ENCODE data around the gene C6orf62.

DNA sequence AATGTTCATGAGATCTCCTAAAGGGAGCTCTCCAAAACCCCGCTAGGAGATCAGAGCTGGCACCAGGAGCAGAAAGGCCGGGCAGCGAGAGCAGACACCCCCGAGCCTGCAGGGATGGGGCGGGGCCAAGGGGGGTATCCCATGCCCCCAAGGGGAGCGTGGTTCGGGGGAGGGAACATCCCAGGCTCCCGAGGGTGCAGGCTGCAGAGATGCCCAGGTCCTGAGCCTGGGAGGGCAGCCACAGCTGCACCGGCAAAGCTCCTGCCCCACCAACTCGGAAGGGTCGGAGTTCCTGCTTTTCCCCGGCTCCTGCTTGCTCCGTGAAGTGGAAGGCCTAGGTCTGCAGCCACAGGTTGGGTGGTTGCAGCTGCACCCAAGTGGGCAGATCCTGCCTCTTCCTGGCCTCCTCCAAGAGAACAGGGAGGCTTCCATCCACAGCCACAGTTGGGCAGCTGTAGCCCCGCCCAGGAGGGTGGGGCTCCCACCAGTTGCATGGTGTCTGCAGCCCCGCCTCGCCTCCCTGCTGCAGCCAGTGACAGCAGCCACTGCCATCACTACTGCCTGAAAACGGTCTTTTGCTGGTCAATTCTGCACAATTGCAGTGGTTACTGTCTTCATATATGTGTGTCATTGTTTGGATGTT is 42.4 kb upstream of the C6orf62 start:
- TF ChIP-seq POLR2A (IDR thresholded peaks at IDR 0.05) (no peak), CTCF (IDR thresholded peaks at IDR 0.05) (no peak)

All from heart left ventricle (tissue), 13 donors.